Choroid plexus epithelial cell (primary cell): Measurements from ENCODE around the gene FBXW7.

Experiments
- DNase-seq: peaks from one replicate; pipeline ENCODE4 v3.0.0-alpha.2; 2010; ENCODE audit warnings: low read depth
- H3K4me3 ChIP-seq: 2 replicates; pipeline ENCODE4 v1.5.1; 2011; ENCODE audit warnings: low read depth, mild to moderate bottlenecking, control low read depth, low read length, moderate library complexity
- CTCF ChIP-seq: conservative IDR thresholded peaks from 2 replicates; pipeline ENCODE4 v1.5.1; 2011; ENCODE audit warnings: low read depth, mild to moderate bottlenecking, control low read depth, inconsistent platforms, low read length, moderate library complexity

The FBXW7 gene

DNA sequence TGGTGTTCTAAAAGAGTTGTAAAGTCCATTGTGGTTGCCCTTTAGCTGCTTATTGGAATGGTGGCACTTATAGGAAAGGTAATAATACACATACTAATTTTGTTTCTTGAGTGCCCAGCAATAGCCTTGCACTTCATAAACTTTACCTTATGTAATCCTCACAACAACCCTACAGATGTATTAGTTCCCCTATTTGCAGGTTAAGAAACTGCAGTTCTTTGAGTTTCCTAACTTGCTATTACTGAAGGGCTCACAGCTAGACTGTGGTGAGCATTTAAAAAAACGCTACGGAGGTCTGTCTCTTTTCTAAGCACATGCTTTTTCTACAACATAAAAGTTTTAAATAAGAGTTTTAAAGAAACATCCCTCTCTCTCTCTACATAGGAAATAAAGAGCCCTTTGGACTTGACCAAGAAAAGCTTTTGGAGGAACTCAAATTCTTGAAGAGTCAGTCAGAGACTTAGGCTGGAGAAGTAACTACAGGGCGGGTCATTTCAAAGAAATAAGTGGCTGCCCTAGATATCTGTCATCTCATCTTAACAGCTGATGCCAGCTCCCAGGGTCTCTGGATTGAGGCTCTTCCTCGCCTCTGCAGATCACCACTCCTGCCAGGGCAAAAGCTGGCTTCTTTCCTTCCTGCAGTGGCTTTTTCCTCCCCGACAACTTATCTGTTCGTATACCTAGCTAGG is 42.0 kb upstream of the FBXW7 start:
- DNase-seq, result no peak
- no peak overlapping the region for H3K4me3 ChIP-seq
- no peak for TF ChIP-seq CTCF

- DNase-seq, result no peak
- H3K4me3 ChIP-seq, result no peak overlapping the region
- TF ChIP-seq CTCF, result no peak
These were observed 39.6 kb upstream of the FBXW7 start for GRCh38 chr4:152575533-152575932.

DNA sequence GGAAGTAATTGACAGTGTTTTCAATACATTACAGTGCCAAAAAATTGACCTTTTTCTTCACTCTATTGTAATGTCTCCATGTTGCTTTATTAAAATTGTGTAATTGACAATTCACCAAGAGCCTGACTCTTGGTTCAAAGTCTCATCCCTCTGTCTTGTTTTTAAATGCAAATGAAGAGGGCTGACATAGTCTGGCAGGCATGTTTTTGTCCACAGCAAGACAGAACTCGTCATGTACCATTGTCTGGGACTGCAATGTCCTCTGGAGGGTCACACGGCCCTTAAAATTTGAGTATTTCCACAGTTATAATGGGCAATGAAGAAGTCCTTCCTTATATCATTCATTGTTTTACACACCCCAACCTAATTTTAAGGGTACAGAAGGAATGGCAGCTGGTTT is 38.0 kb upstream of the FBXW7 start:
- TF ChIP-seq CTCF, result no peak
- H3K4me3 ChIP-seq, result no peak overlapping the region
- no peak for DNase-seq

- peak; percentile 77 for DNase-seq
- peak overlapping the region; percentile 6 for H3K4me3 ChIP-seq
- no peak for TF ChIP-seq CTCF
These were observed 36.7 kb upstream of the FBXW7 start for GRCh38 chr4:152572417-152573086.

- H3K4me3 ChIP-seq, result no peak overlapping the region
- DNase-seq, result no peak
- no peak for TF ChIP-seq CTCF
These were observed 35.9 kb upstream of the FBXW7 start for GRCh38 chr4:152571770-152572169.

- TF ChIP-seq CTCF, result no peak
- H3K4me3 ChIP-seq, result no peak overlapping the region
- no peak for DNase-seq
These were observed 35.4 kb upstream of the FBXW7 start for GRCh38 chr4:152571296-152571695.

- no peak overlapping the region for H3K4me3 ChIP-seq
- peak; percentile 50 for DNase-seq
- no peak for TF ChIP-seq CTCF
These were observed 29.4 kb upstream of the FBXW7 start for GRCh38 chr4:152565333-152565732.
